ENCODE measurements around the gene TOMM7. TPM values are rescaled to one million over a fixed set of nuclear protein-coding genes. Genes with fewer than 3 reads are reported as not detected.

TOMM7 gene
- total and polyA plus RNA-seq, 12 donors = 94.2 to 574 (median 275) TPM

- DNase-seq = no peak
- H3K36me3 ChIP-seq (replicated peaks in 1 of 2) = no peaks in the 10 kb centered on the region
- no peaks in the 10 kb centered on the region for H3K9me3 ChIP-seq (replicated peaks in 1 of 3)
- H3K4me1 ChIP-seq (replicated peaks in 1 of 2) = no peaks in the 10 kb centered on the region
- WGBS, 4 donors = 82 to 96% (median 83%) methylated on average over 1 of the region's 1 CpG
- intact Hi-C loops (cut with DNase I) = no loop called here
- H3K27me3 ChIP-seq = no peaks in the 10 kb centered on the region
- H3K27ac ChIP-seq = no peak overlapping the region
- no peak for TF ChIP-seq CTCF (IDR thresholded peaks at IDR 0.05)
- TF ChIP-seq POLR2A (IDR thresholded peaks at IDR 0.05) = no peak
- no peak overlapping the region for H3K4me3 ChIP-seq
These were observed 51.3 kb downstream of the TOMM7 start for GRCh38 chr7:22771194-22771871.

- TF ChIP-seq POLR2A (IDR thresholded peaks at IDR 0.05) (no peak), CTCF (IDR thresholded peaks at IDR 0.05) (no peak)
These were observed 57.0 kb downstream of the TOMM7 start for GRCh38 chr7:22765609-22766008.

More at GRCh38 chr7:22765609-22766008, 57.0 kb downstream of the TOMM7 start:
- no peak overlapping the region for H3K27ac ChIP-seq
- no peak for DNase-seq
- WGBS, 4 donors = 47 to 75% (median 63%) methylated on average over 4 of the region's 4 CpGs
- H3K4me1 ChIP-seq (replicated peaks in 1 of 2) = no peaks in the 10 kb centered on the region
- H3K4me3 ChIP-seq = no peak overlapping the region
- no peaks in the 10 kb centered on the region for H3K9me3 ChIP-seq (replicated peaks in 1 of 3)
- H3K36me3 ChIP-seq (replicated peaks in 1 of 2) = no peaks in the 10 kb centered on the region
- intact Hi-C loops (cut with DNase I) = no loop called here
- no peaks in the 10 kb centered on the region for H3K27me3 ChIP-seq

Small RNAs within 50 kb of the gene (small RNA-seq; reads per million reads assigned to genes)
- 1,379 to 1,652 reads per million in 2 donors for gene SNORD93

Other genes with a start within 250 kb of the TOMM7 start
- gene IL6, start 95.6 kb downstream of the TOMM7 start, total RNA-seq = 1 to 10 TPM in 3 of 9 donors, under 1 TPM in 3, not detected in 3; 0.42 to 3.6 (median 0.90) TPM
- gene IL6, start 95.6 kb downstream of the TOMM7 start, polyA plus RNA-seq = 10 to 100 TPM in 1 of 3 donors, 1 to 10 TPM in 1, under 1 TPM in 1; 0.80 to 15.7 (median 1.0) TPM
- 10 to 100 TPM; 14.1 to 27.1 (median 18.4) TPM for gene HYCC1, start 191.3 kb upstream of the TOMM7 start, total RNA-seq
- 10 to 100 TPM in 1 of 3 donors, 1 to 10 TPM in 2; 3.8 to 14.7 (median 4.3) TPM for gene HYCC1, start 191.3 kb upstream of the TOMM7 start, polyA plus RNA-seq